Testis (tissue), 3 donors: ENCODE measurements around the gene POR. TPM values are rescaled to one million over a fixed set of nuclear protein-coding genes. Genes with fewer than 3 reads are reported as not detected.

Experiments used
- DNase-seq: peaks from one replicate; pipeline ENCODE4 v3.0.0-alpha.2; 2019
- H3K27ac ChIP-seq, 2 donors: fragments of 200-600 bp; sonication (generic); one replicate each; pipeline ENCODE4 v1.5.1; 2019
- H3K27me3 ChIP-seq: fragments of 200-600 bp; sonication (generic); one replicate; pipeline ENCODE4 v1.5.1; 2019
- H3K36me3 ChIP-seq: fragments of 200-600 bp; sonication (generic); one replicate; pipeline ENCODE4 v1.5.1; 2017; ENCODE audit warnings: low read depth; ENCODE audit errors: missing control alignments
- H3K4me1 ChIP-seq: fragments of 200-600 bp; sonication (generic); one replicate; pipeline ENCODE4 v1.5.1; 2019
- H3K4me3 ChIP-seq, 2 donors: fragments of 200-600 bp; sonication (generic); one replicate each; pipeline ENCODE4 v1.5.1; 2017 to 2019
- H3K9me3 ChIP-seq: fragments of 200-600 bp; sonication (generic); one replicate; pipeline ENCODE4 v1.5.1; 2017
- CTCF ChIP-seq, 3 experiments: fragments of 450-650 bp in 2 of 3; fragments of 200-600 bp in 1 of 3; sonication (generic) in 1 of 3; IDR thresholded peaks; one replicate each; pipeline ENCODE4 v1.5.1; 2016 to 2019; ENCODE audit warnings: antibody characterized with exemption in 3 of 3, mild to moderate bottlenecking in 2 of 3, moderate library complexity in 1 of 3
- POLR2A ChIP-seq: fragments of 450-650 bp; IDR thresholded peaks from one replicate; pipeline ENCODE4 v1.6.1; 2017; ENCODE audit warnings: antibody characterized with exemption, mild to moderate bottlenecking, moderate library complexity
- WGBS, 2 donors: methylation state at CpG; one replicate each; pipeline ENCODE4 v1.1.5; 2018; 5-methylcytosine and 5-hydroxymethylcytosine counted together
- intact Hi-C: fragments of 100-400 bp; cut with DNase I; formaldehyde crosslinking; loops from one replicate; pipeline ENCODE4 v1.15.1; 2023; ENCODE audit warnings: low total_unique reads
- polyA plus RNA-seq: library from polyadenylated mRNA; stranded (reverse); fragments of 350-450 nt; fragmentation: Illumina TruSeq; extraction: RNeasy Lipid Tissue Mini Kit (QIAGEN cat#74804); gene quantifications from one replicate; pipeline ENCODE4 v1.2.3, GENCODE V29; 2014; ENCODE audit warnings: low read depth, low replicate concordance; ENCODE audit not compliant: insufficient read depth
- total RNA-seq, 2 donors: library from RNA; depleted of rRNA; stranded (reverse); fragments of >200 nt; gene quantifications; one replicate each; pipeline ENCODE4 v1.2.3, GENCODE V29; 2016

Gene POR
- total and polyA plus RNA-seq, 3 donors from 2014 or later: 98.5 to 169 (median 122) TPM

DNA sequence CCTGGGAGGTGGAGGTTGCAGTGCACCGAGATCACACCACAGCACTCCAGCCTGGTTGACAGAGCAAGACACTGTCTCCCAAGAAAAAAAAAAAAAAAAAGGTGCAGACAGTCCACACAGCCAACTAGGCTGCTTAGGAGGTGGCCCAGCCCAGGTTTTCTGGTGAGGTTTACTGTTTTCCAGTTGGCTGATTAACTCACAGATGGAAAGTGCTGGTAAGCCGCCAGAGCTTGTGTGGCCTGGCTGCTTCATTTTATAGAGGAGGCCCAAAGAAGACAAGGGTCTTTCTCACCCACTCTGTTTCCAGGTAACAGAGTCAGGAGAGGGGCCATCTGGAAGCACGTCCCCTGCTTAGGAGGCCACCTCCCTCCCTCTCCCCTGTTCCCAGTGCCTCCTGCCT lies 29.9 kb upstream of the POR start:
- Histone ChIP-seq H3K27me3 (no peaks in the 10 kb centered on the region), H3K36me3 (no peaks in the 10 kb centered on the region), H3K27ac (peak overlapping the region in 1 of 2 donors; percentile 36), H3K9me3 (no peaks in the 10 kb centered on the region), H3K4me1 (peaks cover 15% of the 10 kb centered on the region), H3K4me3 (no peak overlapping the region)
- WGBS, 2 donors: 68 to 72% methylated on average over 3 of the region's 3 CpGs
- intact Hi-C loops: no loop called here
- TF ChIP-seq CTCF (IDR thresholded peaks at IDR 0.05) (no peak), POLR2A (no peak)
- peak; percentile 48 for DNase-seq

GRCh38 chr7:75887669-75888369 lies 27.1 kb upstream of the POR start:
- Histone ChIP-seq H3K4me1 (peaks cover 19% of the 10 kb centered on the region), H3K9me3 (no peaks in the 10 kb centered on the region), H3K27ac (no peak overlapping the region), H3K27me3 (no peaks in the 10 kb centered on the region), H3K4me3 (no peak overlapping the region), H3K36me3 (no peaks in the 10 kb centered on the region)
- intact Hi-C loops: no loop called here
- no peak for DNase-seq
- TF ChIP-seq CTCF (IDR thresholded peaks at IDR 0.05): no peak
- TF ChIP-seq POLR2A: no peak
- 91 to 93% methylated on average over 12 to 13 of the region's 13 CpGs for WGBS, 2 donors

DNA sequence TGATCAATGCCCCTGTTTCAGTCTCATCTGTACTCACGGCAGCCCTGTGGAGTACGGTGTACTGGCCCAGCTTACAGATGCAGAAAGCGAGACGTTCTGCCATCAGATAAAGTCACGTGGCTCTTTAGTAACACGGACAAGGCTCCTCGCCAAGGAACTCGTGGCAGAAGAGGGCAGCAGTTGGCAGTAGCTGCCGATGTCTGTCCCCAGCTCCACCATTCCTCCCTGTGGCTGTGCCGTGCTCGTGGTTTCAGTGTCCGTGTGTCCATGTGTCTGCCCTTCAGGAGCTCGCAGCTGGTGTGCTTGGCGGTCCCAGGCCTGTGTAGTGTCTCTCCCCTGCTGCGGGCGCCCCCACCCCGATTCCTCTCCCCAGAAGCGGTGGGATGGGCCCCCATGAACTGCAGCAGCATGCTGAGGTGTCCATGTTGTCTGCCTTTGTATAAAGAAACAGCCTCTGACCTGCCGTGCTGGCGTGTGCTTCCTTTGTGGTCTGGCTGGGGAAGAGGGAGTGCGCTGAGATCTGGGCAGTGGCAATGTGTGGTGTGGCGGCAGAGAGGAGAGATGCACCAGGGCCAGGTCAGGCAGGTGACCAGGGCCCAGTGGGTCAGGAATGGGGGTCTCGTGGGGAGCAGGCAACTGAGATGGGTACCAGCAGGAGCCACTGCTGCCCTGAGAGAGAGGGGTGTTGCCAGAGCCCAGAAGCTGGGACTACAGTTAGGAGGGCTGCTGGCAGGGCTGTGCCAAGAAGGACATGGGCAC lies 26.3 kb upstream of the POR start:
- DNase-seq: no peak
- 72 to 76% methylated on average over 13 to 23 of the region's 23 CpGs for WGBS, 2 donors
- no peaks in the 10 kb centered on the region for H3K36me3 ChIP-seq
- no peaks in the 10 kb centered on the region for H3K9me3 ChIP-seq
- H3K4me1 ChIP-seq: peaks cover 23% of the 10 kb centered on the region
- H3K27ac ChIP-seq: peak overlapping the region; percentile 11 to 26
- H3K27me3 ChIP-seq: no peaks in the 10 kb centered on the region
- TF ChIP-seq CTCF (IDR thresholded peaks at IDR 0.05) (no peak), POLR2A (no peak)
- intact Hi-C loops: no loop called here
- H3K4me3 ChIP-seq: no peak overlapping the region

- Histone ChIP-seq H3K4me1 (peaks cover 23% of the 10 kb centered on the region), H3K9me3 (no peaks in the 10 kb centered on the region), H3K27ac (peak overlapping the region in 1 of 2 donors; percentile 45), H3K4me3 (no peak overlapping the region), H3K27me3 (no peaks in the 10 kb centered on the region), H3K36me3 (no peaks in the 10 kb centered on the region)
- no peak for TF ChIP-seq POLR2A
- no peak for TF ChIP-seq CTCF (IDR thresholded peaks at IDR 0.05)
- intact Hi-C loops: no loop called here
- 75 to 87% methylated on average over 10 to 11 of the region's 11 CpGs for WGBS, 2 donors
- DNase-seq: no peak
These were observed 25.6 kb upstream of the POR start for GRCh38 chr7:75889223-75889825.
